Stimulated activated CD4-positive, alpha-beta T cell treated with anti-CD3 and anti-CD28 coated beads, Interleukin-15, amount 100 ng/mL, for 48 hours (primary cell): ENCODE results near the gene OSR1.
"Not testable (repeated sequence)": the region's sequence is repeated elsewhere in the genome, so short reads cannot be mapped to it uniquely, and the experiment has no call there.

ENCODE experiments used
- DNase-seq, 2 donors: peaks; one replicate each; pipeline ENCODE4 v3.0.0-alpha.2; 2020; ENCODE audit warnings: low read depth in 2 of 2

OSR1 gene

DNA sequence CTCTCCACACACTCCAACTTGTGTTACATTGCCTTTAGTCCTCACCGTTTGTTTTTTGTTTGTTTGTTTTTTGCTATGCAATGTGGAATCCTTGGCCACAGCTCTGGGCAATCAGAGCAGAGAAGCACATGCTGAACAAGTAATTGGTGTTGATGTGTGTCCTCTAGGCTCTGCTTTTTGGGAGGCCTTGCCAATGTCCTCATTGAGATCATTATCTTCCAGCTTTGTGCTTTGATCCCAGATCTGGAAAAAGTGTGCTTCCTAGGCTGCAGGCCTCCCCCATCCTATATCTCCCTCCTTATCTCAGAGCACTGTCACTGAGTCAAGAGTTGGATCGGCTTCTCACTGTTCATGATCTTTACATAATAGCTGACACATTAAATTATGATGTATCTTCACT lies 25.9 kb downstream of the OSR1 start:
- no peak for DNase-seq

- no peak for DNase-seq
These were observed 27.0 kb downstream of the OSR1 start for GRCh38 chr2:19331450-19331849.

GRCh38 chr2:19330436-19330835 lies 28.0 kb downstream of the OSR1 start:
- no peak for DNase-seq

DNA sequence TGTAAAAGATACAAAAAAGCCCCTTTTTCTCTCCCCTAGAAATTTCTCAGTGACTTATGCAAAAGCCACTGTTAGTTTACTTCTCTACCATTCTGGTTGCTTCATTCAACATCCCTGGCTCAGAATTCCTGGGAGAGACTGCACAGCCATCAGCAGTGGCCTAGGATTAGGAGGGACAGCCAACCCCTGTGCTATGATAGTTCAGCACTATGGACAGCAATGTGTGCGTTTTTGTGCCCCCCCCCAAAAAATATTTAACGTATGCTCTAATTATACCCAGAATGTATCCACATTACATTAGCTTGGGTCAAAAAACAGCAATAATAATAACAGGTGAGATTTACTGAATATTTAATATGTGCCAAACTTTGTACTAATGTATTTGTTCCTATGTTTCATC lies 29.0 kb downstream of the OSR1 start:
- DNase-seq: no peak

DNA sequence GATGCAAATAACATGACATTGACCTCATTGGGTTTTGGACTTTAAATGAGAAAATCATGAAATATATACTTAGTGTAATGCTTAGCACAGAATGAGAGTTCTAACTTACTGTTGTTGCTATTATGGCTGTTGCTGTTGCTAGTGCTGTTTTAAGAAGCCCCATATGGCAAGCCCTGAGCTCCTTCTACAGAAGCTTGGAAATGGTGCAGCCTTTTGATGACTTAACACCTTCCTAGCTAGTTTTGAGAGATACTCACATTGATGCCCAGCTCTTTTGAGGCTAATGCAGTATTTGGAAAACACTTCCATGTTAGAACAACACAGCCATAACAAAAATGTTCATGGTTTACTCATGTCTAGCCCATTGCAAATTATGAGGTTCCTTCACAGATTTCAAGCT lies 30.9 kb downstream of the OSR1 start:
- no peak for DNase-seq

GRCh38 chr2:19321946-19322345 lies 36.5 kb downstream of the OSR1 start:
- DNase-seq: no peak

DNA sequence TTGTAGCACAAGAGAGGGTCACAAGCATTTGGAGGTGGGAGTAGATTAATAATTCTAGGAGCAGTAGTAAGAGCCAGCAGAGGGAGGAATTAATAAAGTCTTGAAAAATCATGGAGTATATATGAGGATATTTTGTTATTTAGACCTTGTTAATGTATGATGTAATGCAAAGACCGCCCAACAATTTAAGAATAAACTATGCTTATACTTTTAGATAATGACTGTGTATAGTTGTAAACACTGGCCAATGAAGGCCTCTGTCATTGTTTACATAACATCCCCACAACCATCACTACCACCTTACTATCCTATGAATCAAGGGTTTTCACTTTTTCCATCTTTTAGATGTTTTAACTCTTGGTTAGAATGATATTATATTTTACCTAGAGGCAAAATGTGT lies 37.6 kb downstream of the OSR1 start:
- no peak for DNase-seq

GRCh38 chr2:19319698-19320097 lies 38.7 kb downstream of the OSR1 start:
- no peak for DNase-seq

GRCh38 chr2:19319064-19319463 lies 39.4 kb downstream of the OSR1 start:
- no peak for DNase-seq

DNA sequence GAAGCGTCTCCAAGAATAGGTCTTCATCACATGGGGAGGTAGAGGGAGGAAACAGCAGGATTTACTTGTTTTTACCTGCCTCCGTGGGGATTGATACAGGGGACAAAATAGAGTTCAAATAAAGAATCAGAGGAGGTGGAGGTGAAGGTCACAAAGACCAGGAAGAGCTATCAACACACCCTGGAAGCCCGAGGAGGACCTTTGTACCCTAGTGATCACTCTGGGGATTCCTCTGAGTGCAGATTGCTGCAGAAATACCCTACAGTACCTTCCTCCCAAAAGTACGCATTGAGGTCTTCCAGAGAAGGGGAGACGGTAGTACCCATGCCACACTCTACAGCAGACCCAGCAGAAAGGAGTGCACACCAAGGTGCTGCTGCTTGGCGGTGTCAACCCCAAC lies 44.9 kb downstream of the OSR1 start:
- no peak for DNase-seq

GRCh38 chr2:19312949-19313348 lies 45.5 kb downstream of the OSR1 start:
- no peak for DNase-seq

- not testable (repeated sequence) for DNase-seq
These were observed 52.4 kb downstream of the OSR1 start for GRCh38 chr2:19306065-19306464.

- not testable (repeated sequence) for DNase-seq
These were observed 52.9 kb downstream of the OSR1 start for GRCh38 chr2:19305400-19306055.

DNA sequence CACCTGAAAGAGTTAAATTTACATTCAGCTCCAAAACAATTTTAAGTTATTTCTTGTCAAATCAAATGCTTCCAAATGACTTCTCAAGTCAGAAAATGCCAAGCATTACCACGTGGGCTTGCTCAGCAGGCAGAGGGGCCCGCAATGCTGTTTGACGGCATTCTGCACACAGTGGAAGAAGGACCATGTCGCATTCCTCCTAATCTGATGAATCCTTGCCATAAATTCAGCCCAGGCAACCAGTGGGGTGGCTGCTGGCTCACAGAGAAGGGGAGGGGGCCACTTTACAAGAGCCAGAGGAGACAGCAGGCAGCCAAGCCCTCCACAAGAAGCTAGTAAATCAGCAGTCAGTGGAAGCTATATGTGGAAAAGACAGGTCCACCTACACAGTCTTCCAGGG lies 56.7 kb downstream of the OSR1 start:
- DNase-seq: no peak
